ENCODE data around the gene TMUB1. TPM values are rescaled to one million over a fixed set of nuclear protein-coding genes. Genes with fewer than 3 reads are reported as not detected.
A peak's percentile ranks its signal among the peaks of the same experiment; 100 is the strongest.

TMUB1 gene
- total and polyA plus RNA-seq, 12 donors = 5.2 to 152 (median 43.4) TPM

- Histone ChIP-seq H3K27me3 (no peaks in the 10 kb centered on the region), H3K9me3 (replicated peaks in 1 of 3) (no peaks in the 10 kb centered on the region), H3K4me1 (replicated peaks in 1 of 2) (peaks cover 0 to 7% of the 10 kb centered on the region in 2 donors), H3K4me3 (no peak overlapping the region), H3K27ac (no peak overlapping the region), H3K36me3 (replicated peaks in 1 of 2) (no peaks in the 10 kb centered on the region)
- 0 to 42% (median 26%) methylated on average over 4 to 20 of the region's 20 CpGs for WGBS, 4 donors
- no peak for TF ChIP-seq POLR2A (IDR thresholded peaks at IDR 0.05)
- TF ChIP-seq, protein P1, sequence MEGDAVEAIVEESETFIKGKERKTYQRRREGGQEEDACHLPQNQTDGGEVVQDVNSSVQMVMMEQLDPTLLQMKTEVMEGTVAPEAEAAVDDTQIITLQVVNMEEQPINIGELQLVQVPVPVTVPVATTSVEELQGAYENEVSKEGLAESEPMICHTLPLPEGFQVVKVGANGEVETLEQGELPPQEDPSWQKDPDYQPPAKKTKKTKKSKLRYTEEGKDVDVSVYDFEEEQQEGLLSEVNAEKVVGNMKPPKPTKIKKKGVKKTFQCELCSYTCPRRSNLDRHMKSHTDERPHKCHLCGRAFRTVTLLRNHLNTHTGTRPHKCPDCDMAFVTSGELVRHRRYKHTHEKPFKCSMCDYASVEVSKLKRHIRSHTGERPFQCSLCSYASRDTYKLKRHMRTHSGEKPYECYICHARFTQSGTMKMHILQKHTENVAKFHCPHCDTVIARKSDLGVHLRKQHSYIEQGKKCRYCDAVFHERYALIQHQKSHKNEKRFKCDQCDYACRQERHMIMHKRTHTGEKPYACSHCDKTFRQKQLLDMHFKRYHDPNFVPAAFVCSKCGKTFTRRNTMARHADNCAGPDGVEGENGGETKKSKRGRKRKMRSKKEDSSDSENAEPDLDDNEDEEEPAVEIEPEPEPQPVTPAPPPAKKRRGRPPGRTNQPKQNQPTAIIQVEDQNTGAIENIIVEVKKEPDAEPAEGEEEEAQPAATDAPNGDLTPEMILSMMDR (IDR thresholded peaks at IDR 0.05) = peak; percentile 79 to 92 (median 85)
- DNase-seq = peak; percentile 70 to 89 (median 80)
- intact Hi-C loops (cut with DNase I) = loop anchor here (5.0 kb wide), 3 partner anchors 89 to 214 kb away; partner anchors contain the start of gene ATG9B (in 1 of the 2)
These were observed 27.8 kb upstream of the TMUB1 start for GRCh38 chr7:151110941-151111645.

DNA sequence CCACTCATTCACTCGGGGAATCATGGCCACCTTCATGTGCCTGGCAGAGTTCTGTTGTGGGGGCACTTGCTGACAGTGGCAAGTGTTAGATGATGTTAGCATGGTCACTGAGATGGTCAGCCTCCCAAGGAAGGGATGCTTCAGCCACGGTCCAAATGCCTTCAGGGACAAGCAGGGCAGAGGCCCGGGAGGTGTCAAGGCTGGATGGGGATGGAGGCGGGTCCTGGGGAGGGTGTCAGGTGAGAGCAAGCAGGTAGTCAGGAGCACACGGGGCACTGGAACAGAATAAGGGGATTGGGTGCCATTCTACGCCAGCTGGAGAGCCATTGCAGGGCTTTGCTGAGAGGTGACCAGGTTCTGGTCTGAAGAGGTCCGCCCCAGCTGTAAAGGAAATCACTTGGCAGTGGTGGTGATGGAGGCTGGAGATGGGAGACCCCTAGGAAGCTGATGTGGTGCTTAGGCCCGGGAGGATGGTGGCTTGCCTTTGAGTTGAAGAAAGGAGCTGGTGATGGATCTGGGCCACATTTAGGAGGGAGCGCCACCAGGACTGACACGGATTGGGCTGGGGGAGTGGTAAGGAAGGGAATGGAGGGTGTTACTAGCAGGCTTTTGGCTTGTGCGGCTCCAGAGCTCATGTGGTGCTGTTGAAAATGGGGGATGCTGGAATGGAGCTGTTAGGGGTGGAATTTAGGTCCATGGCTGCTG is 27.1 kb upstream of the TMUB1 start:
- Histone ChIP-seq H3K4me3 (no peak overlapping the region), H3K9me3 (replicated peaks in 1 of 3) (no peaks in the 10 kb centered on the region), H3K36me3 (replicated peaks in 1 of 2) (no peaks in the 10 kb centered on the region), H3K27ac (no peak overlapping the region), H3K27me3 (no peaks in the 10 kb centered on the region), H3K4me1 (replicated peaks in 1 of 2) (peaks cover 0 to 7% of the 10 kb centered on the region in 2 donors)
- no peak for DNase-seq
- intact Hi-C loops (cut with DNase I) = loop anchor here (5.0 kb wide), 3 partner anchors 88 to 213 kb away; partner anchors contain the start of gene ATG9B (in 1 of the 2)
- 67 to 77% (median 75%) methylated on average over 11 of the region's 11 CpGs for WGBS, 4 donors
- TF ChIP-seq, protein P1 (IDR thresholded peaks at IDR 0.05) = no peak
- no peak for TF ChIP-seq POLR2A (IDR thresholded peaks at IDR 0.05)

- no peak for TF ChIP-seq POLR2A (IDR thresholded peaks at IDR 0.05)
- peak in 1 of 7 donors; percentile 30 for DNase-seq
These were observed 26.1 kb upstream of the TMUB1 start for GRCh38 chr7:151109094-151110048.

DNA sequence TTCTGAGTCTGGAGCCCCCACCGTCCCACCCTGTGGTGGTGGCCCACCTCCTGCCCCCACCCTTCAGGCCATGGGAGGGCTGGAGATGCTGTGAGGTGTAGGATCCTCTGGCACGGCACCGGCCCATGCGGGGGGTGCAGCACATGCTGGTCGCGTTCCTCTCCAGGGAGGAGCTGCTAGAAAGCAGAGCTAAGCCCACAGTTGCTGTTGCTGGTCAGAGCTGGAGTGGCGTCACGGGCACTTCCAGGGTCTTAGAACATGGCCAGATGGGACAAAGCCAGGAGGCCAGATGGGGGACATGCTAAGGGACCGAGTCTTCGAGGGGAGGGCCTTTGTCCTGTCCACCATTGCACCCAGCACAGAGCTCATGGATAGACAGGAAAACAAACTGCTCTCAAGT is 24.6 kb upstream of the TMUB1 start:
- 86 to 96% (median 90%) methylated on average over 6 to 10 of the region's 10 CpGs for WGBS, 4 donors
- Histone ChIP-seq H3K36me3 (replicated peaks in 1 of 2) (no peaks in the 10 kb centered on the region), H3K9me3 (replicated peaks in 1 of 3) (no peaks in the 10 kb centered on the region), H3K27me3 (no peaks in the 10 kb centered on the region), H3K27ac (no peak overlapping the region), H3K4me3 (no peak overlapping the region), H3K4me1 (replicated peaks in 1 of 2) (no peaks in the 10 kb centered on the region)
- no peak for TF ChIP-seq POLR2A (IDR thresholded peaks at IDR 0.05)
- TF ChIP-seq, protein P1 (IDR thresholded peaks at IDR 0.05) = no peak
- intact Hi-C loops (cut with DNase I) = no loop called here
- no peak for DNase-seq

More at GRCh38 chr7:151109094-151110048, 26.1 kb upstream of the TMUB1 start:
- H3K27me3 ChIP-seq = no peaks in the 10 kb centered on the region
- H3K36me3 ChIP-seq (replicated peaks in 1 of 2) = no peaks in the 10 kb centered on the region
- no peak overlapping the region for H3K4me3 ChIP-seq
- no peak overlapping the region for H3K27ac ChIP-seq
- 75 to 82% (median 77%) methylated on average over 13 to 15 of the region's 15 CpGs for WGBS, 4 donors
- intact Hi-C loops (cut with DNase I) = loop anchor here (5.0 kb wide), 3 partner anchors 87 to 212 kb away; partner anchors contain the start of gene ATG9B (in 1 of the 2)
- H3K9me3 ChIP-seq (replicated peaks in 1 of 3) = no peaks in the 10 kb centered on the region
- peaks cover 0 to 6% of the 10 kb centered on the region in 2 donors for H3K4me1 ChIP-seq (replicated peaks in 1 of 2)
